Ishikawa (cell line): ENCODE results near the gene UTY.

Experiments
- CEBPB ChIP-seq: IDR thresholded peaks from 2 replicates; pipeline ENCODE4 v1.6.1; 2012
- EP300 ChIP-seq: IDR thresholded peaks from 2 replicates; pipeline ENCODE4 v1.6.1; 2012; ENCODE audit warnings: borderline replicate concordance
- FOXM1 ChIP-seq: IDR thresholded peaks from 2 replicates; pipeline ENCODE4 v1.6.1; 2012; ENCODE audit warnings: low read depth, borderline replicate concordance
- NFIC ChIP-seq: IDR thresholded peaks from 2 replicates; pipeline ENCODE4 v1.6.1; 2012
- RAD21 ChIP-seq: IDR thresholded peaks from 2 replicates; pipeline ENCODE4 v1.6.1; 2012; ENCODE audit warnings: low read depth
- TAF1 ChIP-seq: IDR thresholded peaks from 2 replicates; pipeline ENCODE4 v1.6.1; 2012; ENCODE audit warnings: low read depth, mild to moderate bottlenecking
- TEAD4 ChIP-seq: IDR thresholded peaks from 2 replicates; pipeline ENCODE4 v1.6.1; 2012
- ZBTB7A ChIP-seq: IDR thresholded peaks from 2 replicates; pipeline ENCODE4 v1.6.1; 2012; ENCODE audit warnings: low read depth
- TF ChIP-seq, protein P1 (sequence below): IDR thresholded peaks from 2 replicates; pipeline ENCODE4 v1.6.1; 2012; ENCODE audit warnings: low read depth, mild to moderate bottlenecking
- TF ChIP-seq, protein P2 (sequence below): IDR thresholded peaks from 2 replicates; pipeline ENCODE4 v1.6.1; 2012
- TF ChIP-seq, protein P3 (sequence below): IDR thresholded peaks from 2 replicates; pipeline ENCODE4 v1.6.1; 2012

DNA sequence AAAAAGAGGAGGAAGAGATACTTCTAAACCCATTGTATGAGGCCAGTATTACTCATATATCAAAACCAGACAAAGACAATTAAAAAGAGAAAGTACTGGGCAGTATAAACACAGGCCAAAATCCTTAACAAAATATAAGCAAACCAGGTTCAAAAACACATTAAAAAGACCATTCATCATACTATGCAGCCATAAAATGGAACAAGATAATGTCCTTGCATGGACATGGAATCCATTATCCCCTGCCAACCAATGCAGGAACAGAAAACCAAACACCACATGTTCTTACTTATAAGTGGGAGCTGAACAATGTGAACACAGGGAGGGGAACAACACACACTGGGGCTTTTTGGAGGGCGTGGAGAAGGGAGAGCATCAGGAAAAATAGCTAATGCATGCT is 188.6 kb downstream of the UTY start:
- TF ChIP-seq, protein P1, sequence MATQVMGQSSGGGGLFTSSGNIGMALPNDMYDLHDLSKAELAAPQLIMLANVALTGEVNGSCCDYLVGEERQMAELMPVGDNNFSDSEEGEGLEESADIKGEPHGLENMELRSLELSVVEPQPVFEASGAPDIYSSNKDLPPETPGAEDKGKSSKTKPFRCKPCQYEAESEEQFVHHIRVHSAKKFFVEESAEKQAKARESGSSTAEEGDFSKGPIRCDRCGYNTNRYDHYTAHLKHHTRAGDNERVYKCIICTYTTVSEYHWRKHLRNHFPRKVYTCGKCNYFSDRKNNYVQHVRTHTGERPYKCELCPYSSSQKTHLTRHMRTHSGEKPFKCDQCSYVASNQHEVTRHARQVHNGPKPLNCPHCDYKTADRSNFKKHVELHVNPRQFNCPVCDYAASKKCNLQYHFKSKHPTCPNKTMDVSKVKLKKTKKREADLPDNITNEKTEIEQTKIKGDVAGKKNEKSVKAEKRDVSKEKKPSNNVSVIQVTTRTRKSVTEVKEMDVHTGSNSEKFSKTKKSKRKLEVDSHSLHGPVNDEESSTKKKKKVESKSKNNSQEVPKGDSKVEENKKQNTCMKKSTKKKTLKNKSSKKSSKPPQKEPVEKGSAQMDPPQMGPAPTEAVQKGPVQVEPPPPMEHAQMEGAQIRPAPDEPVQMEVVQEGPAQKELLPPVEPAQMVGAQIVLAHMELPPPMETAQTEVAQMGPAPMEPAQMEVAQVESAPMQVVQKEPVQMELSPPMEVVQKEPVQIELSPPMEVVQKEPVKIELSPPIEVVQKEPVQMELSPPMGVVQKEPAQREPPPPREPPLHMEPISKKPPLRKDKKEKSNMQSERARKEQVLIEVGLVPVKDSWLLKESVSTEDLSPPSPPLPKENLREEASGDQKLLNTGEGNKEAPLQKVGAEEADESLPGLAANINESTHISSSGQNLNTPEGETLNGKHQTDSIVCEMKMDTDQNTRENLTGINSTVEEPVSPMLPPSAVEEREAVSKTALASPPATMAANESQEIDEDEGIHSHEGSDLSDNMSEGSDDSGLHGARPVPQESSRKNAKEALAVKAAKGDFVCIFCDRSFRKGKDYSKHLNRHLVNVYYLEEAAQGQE = no peak
- no peak for TF ChIP-seq EP300
- no peak for TF ChIP-seq TEAD4
- TF ChIP-seq CEBPB = no peak
- no peak for TF ChIP-seq RAD21
- no peak for TF ChIP-seq TAF1
- no peak for TF ChIP-seq FOXM1
- TF ChIP-seq, protein P2, sequence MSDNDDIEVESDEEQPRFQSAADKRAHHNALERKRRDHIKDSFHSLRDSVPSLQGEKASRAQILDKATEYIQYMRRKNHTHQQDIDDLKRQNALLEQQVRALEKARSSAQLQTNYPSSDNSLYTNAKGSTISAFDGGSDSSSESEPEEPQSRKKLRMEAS = no peak
- TF ChIP-seq, protein P3, sequence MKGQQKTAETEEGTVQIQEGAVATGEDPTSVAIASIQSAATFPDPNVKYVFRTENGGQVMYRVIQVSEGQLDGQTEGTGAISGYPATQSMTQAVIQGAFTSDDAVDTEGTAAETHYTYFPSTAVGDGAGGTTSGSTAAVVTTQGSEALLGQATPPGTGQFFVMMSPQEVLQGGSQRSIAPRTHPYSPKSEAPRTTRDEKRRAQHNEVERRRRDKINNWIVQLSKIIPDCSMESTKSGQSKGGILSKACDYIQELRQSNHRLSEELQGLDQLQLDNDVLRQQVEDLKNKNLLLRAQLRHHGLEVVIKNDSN = no peak
- TF ChIP-seq NFIC = no peak
- TF ChIP-seq ZBTB7A = no peak
